ENCODE measurements around the gene ACOD1.

DNA sequence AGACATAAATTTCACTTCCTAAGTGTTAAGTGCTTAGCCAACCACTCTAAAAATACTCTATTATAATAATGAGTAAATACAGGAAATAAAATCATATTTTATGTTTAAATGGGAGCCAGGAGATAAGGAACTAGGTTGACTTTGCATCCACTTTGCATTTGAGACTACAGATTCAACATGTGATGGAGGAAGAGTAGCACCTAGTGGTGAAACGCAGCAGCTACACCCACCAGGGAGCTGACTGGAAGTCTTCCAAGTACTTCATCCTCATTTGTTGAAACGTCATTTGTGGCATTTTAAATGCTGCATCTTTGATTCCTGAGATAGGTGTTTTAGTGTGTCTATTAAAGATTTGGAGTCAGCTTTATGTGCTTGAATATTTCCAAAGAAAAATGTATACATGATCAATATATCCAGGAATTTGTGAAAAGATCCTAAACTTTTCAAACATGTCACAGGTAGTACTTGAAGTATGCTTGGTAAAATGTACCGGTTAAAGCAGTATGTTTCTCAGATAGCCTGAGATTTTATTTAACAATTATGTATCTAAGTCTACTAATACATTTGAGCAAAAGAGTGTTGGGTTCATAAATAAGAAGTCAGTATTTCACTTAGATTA, 44.7 kb upstream of the ACOD1 start:
- TF ChIP-seq, protein P1, sequence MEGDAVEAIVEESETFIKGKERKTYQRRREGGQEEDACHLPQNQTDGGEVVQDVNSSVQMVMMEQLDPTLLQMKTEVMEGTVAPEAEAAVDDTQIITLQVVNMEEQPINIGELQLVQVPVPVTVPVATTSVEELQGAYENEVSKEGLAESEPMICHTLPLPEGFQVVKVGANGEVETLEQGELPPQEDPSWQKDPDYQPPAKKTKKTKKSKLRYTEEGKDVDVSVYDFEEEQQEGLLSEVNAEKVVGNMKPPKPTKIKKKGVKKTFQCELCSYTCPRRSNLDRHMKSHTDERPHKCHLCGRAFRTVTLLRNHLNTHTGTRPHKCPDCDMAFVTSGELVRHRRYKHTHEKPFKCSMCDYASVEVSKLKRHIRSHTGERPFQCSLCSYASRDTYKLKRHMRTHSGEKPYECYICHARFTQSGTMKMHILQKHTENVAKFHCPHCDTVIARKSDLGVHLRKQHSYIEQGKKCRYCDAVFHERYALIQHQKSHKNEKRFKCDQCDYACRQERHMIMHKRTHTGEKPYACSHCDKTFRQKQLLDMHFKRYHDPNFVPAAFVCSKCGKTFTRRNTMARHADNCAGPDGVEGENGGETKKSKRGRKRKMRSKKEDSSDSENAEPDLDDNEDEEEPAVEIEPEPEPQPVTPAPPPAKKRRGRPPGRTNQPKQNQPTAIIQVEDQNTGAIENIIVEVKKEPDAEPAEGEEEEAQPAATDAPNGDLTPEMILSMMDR (IDR thresholded peaks at IDR 0.05) = peak in 5 of 7 experiments; percentile 90 to 98 (median 97)
- TF ChIP-seq POLR2A (IDR thresholded peaks at IDR 0.05) (no peak), POLR2AphosphoS5 (IDR thresholded peaks at IDR 0.05) (peak in 1 of 3 donors; percentile 60)
